HG03521 (cell line): ENCODE measurements around the gene FYB1.
A peak's percentile ranks its signal among the peaks of the same experiment; 100 is the strongest.
"Not testable (repeated sequence)": the region's sequence is repeated elsewhere in the genome, so short reads cannot be mapped to it uniquely, and the experiment has no call there.

Source experiments
- ATAC-seq: cut with Tn5 transposase; IDR thresholded peaks from one replicate; pipeline ENCODE4 v1.9.1; 2021; ENCODE audit warnings: mild to moderate bottlenecking, moderate library complexity; ENCODE audit not compliant: unreplicated experiment

FYB1 gene

GRCh38 chr5:39231705-39232525 lies 12.6 kb upstream of the FYB1 start:
- no peak for ATAC-seq

GRCh38 chr5:39228596-39228995 lies 9.2 kb upstream of the FYB1 start:
- ATAC-seq = no peak

GRCh38 chr5:39226558-39226957 lies 7.2 kb upstream of the FYB1 start:
- no peak for ATAC-seq

- ATAC-seq = no peak
Observed at GRCh38 chr5:39226100-39226451, 6.7 kb upstream of the FYB1 start.

- ATAC-seq = no peak
Observed at GRCh38 chr5:39225405-39226099, 6.2 kb upstream of the FYB1 start.

- ATAC-seq = no peak
Observed at GRCh38 chr5:39224196-39224761, 4.9 kb upstream of the FYB1 start.

- ATAC-seq = no peak
Observed at GRCh38 chr5:39223565-39224156, 4.3 kb upstream of the FYB1 start.

GRCh38 chr5:39221671-39222070 lies 2.3 kb upstream of the FYB1 start:
- not testable (repeated sequence) for ATAC-seq

- ATAC-seq = no peak
Observed at GRCh38 chr5:39220280-39221030, 1.1 kb upstream of the FYB1 start.

GRCh38 chr5:39218482-39219402 lies 621 bp downstream of the FYB1 start:
- ATAC-seq = no peak

- ATAC-seq = peak; percentile 84
Observed at GRCh38 chr5:39217365-39218281, 1.7 kb downstream of the FYB1 start.

GRCh38 chr5:39216631-39217030 lies 2.7 kb downstream of the FYB1 start:
- ATAC-seq = no peak

- ATAC-seq = no peak
Observed at GRCh38 chr5:39215857-39216256, 3.5 kb downstream of the FYB1 start.

GRCh38 chr5:39214912-39215709 lies 4.3 kb downstream of the FYB1 start:
- ATAC-seq = no peak

GRCh38 chr5:39213447-39214207 lies 5.7 kb downstream of the FYB1 start:
- ATAC-seq = no peak

- no peak for ATAC-seq
Observed at GRCh38 chr5:39211773-39212172, 7.6 kb downstream of the FYB1 start.

- no peak for ATAC-seq
Observed at GRCh38 chr5:39209924-39210323, 9.4 kb downstream of the FYB1 start.
